CD4-positive, alpha-beta T cell treated with Interferon alpha-2 for 1 hour (primary cell): ENCODE data around the gene CHD5.
A peak's percentile ranks its signal among the peaks of the same experiment; 100 is the strongest.

ENCODE experiments used
- DNase-seq, 2 donors: peaks; one replicate each; pipeline ENCODE4 v3.0.0-alpha.2; 2020 to 2022

The CHD5 gene

GRCh38 chr1:6151291-6151822 lies 28.8 kb downstream of the CHD5 start:
- DNase-seq = no peak

GRCh38 chr1:6150006-6150938 lies 29.8 kb downstream of the CHD5 start:
- no peak for DNase-seq

GRCh38 chr1:6149597-6149996 lies 30.5 kb downstream of the CHD5 start:
- DNase-seq = no peak

GRCh38 chr1:6148497-6149241 lies 31.5 kb downstream of the CHD5 start:
- peak; percentile 58 to 74 for DNase-seq

- no peak for DNase-seq
Observed at GRCh38 chr1:6145864-6146410, 34.2 kb downstream of the CHD5 start.

- no peak for DNase-seq
Observed at GRCh38 chr1:6145396-6145750, 34.7 kb downstream of the CHD5 start.

GRCh38 chr1:6144647-6145395 lies 35.3 kb downstream of the CHD5 start:
- DNase-seq = no peak

GRCh38 chr1:6144175-6144574 lies 35.9 kb downstream of the CHD5 start:
- no peak for DNase-seq

GRCh38 chr1:6143395-6143794 lies 36.7 kb downstream of the CHD5 start:
- no peak for DNase-seq

GRCh38 chr1:6142734-6143133 lies 37.4 kb downstream of the CHD5 start:
- no peak for DNase-seq

GRCh38 chr1:6142036-6142621 lies 38.0 kb downstream of the CHD5 start:
- no peak for DNase-seq

GRCh38 chr1:6141592-6141991 lies 38.5 kb downstream of the CHD5 start:
- DNase-seq = no peak

GRCh38 chr1:6140413-6140812 lies 39.7 kb downstream of the CHD5 start:
- DNase-seq = no peak

GRCh38 chr1:6137758-6138157 lies 42.4 kb downstream of the CHD5 start:
- DNase-seq = no peak

GRCh38 chr1:6136516-6137220 lies 43.5 kb downstream of the CHD5 start:
- no peak for DNase-seq

GRCh38 chr1:6134741-6135510 lies 45.2 kb downstream of the CHD5 start:
- no peak for DNase-seq

GRCh38 chr1:6134206-6134605 lies 45.9 kb downstream of the CHD5 start:
- no peak for DNase-seq

GRCh38 chr1:6133146-6133895 lies 46.8 kb downstream of the CHD5 start:
- no peak for DNase-seq

GRCh38 chr1:6131561-6131960 lies 48.6 kb downstream of the CHD5 start:
- no peak for DNase-seq

- no peak for DNase-seq
Observed at GRCh38 chr1:6130596-6130995, 49.5 kb downstream of the CHD5 start.
